ENCODE measurements around the gene PLXDC2. TPM values are rescaled to one million over a fixed set of nuclear protein-coding genes. Genes with fewer than 3 reads are reported as not detected.

The PLXDC2 gene
- total RNA-seq, 1 experiment from 2014 or later, result not detected

GRCh38 chr10:20302033-20302432 is 485.8 kb downstream of the PLXDC2 start:
- CTCF ChIA-PET, result no interaction called here
- no peak for DNase-seq
- H3K9me3 Mint-ChIP-seq (ENCODE audit: low read depth, unreplicated experiment), result peaks cover 17% of the 10 kb centered on the region

GRCh38 chr10:20303453-20304152 is 487.4 kb downstream of the PLXDC2 start:
- no peak for TF ChIP-seq CTCF (IDR thresholded peaks at IDR 0.05; ENCODE audit: unreplicated experiment)
- CTCF ChIA-PET, result no interaction called here
- intact Hi-C loops (cut with micrococcal nuclease; ENCODE audit: unreplicated experiment), result no loop called here
- Mint-ChIP-seq H3K9me3 (ENCODE audit: low read depth, unreplicated experiment) (peaks cover 17% of the 10 kb centered on the region), H3K4me3 (ENCODE audit: low read depth, unreplicated experiment) (no peak overlapping the region), H3K36me3 (ENCODE audit: insufficient read depth, unreplicated experiment) (no peaks in the 10 kb centered on the region), H3K27ac (ENCODE audit: unreplicated experiment) (no peak overlapping the region), H3K27me3 (ENCODE audit: unreplicated experiment) (no peaks in the 10 kb centered on the region), H3K4me1 (ENCODE audit: low read depth, unreplicated experiment) (no peaks in the 10 kb centered on the region)
- no TSS peak for BruUV-seq (replicated peaks)
- DNase-seq, result no peak

More at GRCh38 chr10:20302033-20302432, 485.8 kb downstream of the PLXDC2 start:
- no peaks in the 10 kb centered on the region for H3K36me3 Mint-ChIP-seq (ENCODE audit: insufficient read depth, unreplicated experiment)
- TF ChIP-seq CTCF (IDR thresholded peaks at IDR 0.05; ENCODE audit: unreplicated experiment), result no peak
- H3K4me1 Mint-ChIP-seq (ENCODE audit: low read depth, unreplicated experiment), result no peaks in the 10 kb centered on the region
- no TSS peak for BruUV-seq (replicated peaks)
- intact Hi-C loops (cut with micrococcal nuclease; ENCODE audit: unreplicated experiment), result no loop called here
- H3K27me3 Mint-ChIP-seq (ENCODE audit: unreplicated experiment), result no peaks in the 10 kb centered on the region
- no peak overlapping the region for H3K27ac Mint-ChIP-seq (ENCODE audit: unreplicated experiment)
- H3K4me3 Mint-ChIP-seq (ENCODE audit: low read depth, unreplicated experiment), result no peak overlapping the region

DNA sequence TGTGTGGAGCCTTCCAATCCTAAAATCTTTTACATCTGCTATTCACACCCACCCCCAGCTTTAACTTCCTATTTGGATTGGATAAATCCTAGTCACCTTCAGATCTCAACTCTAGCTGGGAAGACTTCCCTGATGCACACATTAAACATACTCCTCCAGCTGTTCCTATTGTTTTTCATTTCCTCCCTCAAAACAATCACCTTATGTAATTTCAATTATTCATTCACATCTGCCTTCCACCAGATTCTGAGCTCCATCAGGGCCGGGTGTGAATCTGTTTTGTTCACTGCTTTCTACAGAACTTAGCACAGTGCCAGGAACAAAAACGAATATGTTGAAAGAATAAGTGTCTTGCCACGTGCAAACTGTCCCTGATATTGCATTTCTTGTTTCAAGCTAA is 497.4 kb downstream of the PLXDC2 start:
- no peak for DNase-seq
- Mint-ChIP-seq H3K27me3 (ENCODE audit: unreplicated experiment) (no peaks in the 10 kb centered on the region), H3K4me3 (ENCODE audit: low read depth, unreplicated experiment) (no peak overlapping the region), H3K9me3 (ENCODE audit: low read depth, unreplicated experiment) (peaks cover 13% of the 10 kb centered on the region), H3K4me1 (ENCODE audit: low read depth, unreplicated experiment) (no peaks in the 10 kb centered on the region), H3K36me3 (ENCODE audit: insufficient read depth, unreplicated experiment) (no peaks in the 10 kb centered on the region), H3K27ac (ENCODE audit: unreplicated experiment) (no peak overlapping the region)
- no TSS peak for BruUV-seq (replicated peaks)
- intact Hi-C loops (cut with micrococcal nuclease; ENCODE audit: unreplicated experiment), result no loop called here
- TF ChIP-seq CTCF (IDR thresholded peaks at IDR 0.05; ENCODE audit: unreplicated experiment), result no peak
- CTCF ChIA-PET, result no interaction called here

DNA sequence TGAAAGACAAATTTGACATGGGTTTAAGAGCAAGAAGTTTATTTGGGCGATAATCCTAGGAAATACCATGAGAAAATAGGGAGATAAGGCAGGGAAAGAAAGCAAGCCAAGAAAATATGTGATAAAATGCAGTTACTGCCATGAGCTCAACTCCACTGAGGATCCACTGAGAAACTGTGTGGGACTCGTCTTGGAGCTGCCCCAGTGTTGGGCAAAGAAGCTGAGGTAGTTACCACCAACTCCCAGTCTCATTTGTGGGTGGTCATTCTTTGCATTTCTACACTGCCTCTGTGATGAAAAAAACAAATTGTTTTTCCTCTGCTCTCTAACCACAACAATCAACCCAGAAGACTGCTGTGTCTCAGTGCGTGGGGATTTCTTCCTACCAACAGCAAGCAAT is 498.2 kb downstream of the PLXDC2 start:
- Mint-ChIP-seq H3K27ac (ENCODE audit: unreplicated experiment) (no peak overlapping the region), H3K4me3 (ENCODE audit: low read depth, unreplicated experiment) (no peak overlapping the region), H3K36me3 (ENCODE audit: insufficient read depth, unreplicated experiment) (no peaks in the 10 kb centered on the region), H3K27me3 (ENCODE audit: unreplicated experiment) (no peaks in the 10 kb centered on the region), H3K9me3 (ENCODE audit: low read depth, unreplicated experiment) (peaks cover 13% of the 10 kb centered on the region), H3K4me1 (ENCODE audit: low read depth, unreplicated experiment) (no peaks in the 10 kb centered on the region)
- no peak for DNase-seq
- intact Hi-C loops (cut with micrococcal nuclease; ENCODE audit: unreplicated experiment), result no loop called here
- CTCF ChIA-PET, result no interaction called here
- TF ChIP-seq CTCF (IDR thresholded peaks at IDR 0.05; ENCODE audit: unreplicated experiment), result no peak
- BruUV-seq (replicated peaks), result no TSS peak

Measured in Calu3 (cell line).